Measurements from ENCODE around the gene TMEM100. TPM values are rescaled to one million over a fixed set of nuclear protein-coding genes. Genes with fewer than 3 reads are reported as not detected.

Gene TMEM100
- total RNA-seq (10 to 100 TPM in 3 of 4 donors, 1 to 10 TPM in 1; 9.0 to 25.0 (median 15.3) TPM), polyA plus RNA-seq (1 to 10 TPM; 2.5 to 7.1 (median 5.4) TPM)

GRCh38 chr17:55722742-55723487 lies at the start of gene TMEM100:
Gene TMEM100, minus strand, starts transcription at chr17:55722864. Its CDS starts 1,794 bp downstream, at chr17:55721070.
- Histone ChIP-seq H3K27me3 (no peaks in the 10 kb centered on the region), H3K4me1 (peaks cover 0 to 65% (median 54%) of the 10 kb centered on the region in 4 donors), H3K9me3 (no peaks in the 10 kb centered on the region), H3K4me3 (peak within 1 kb of the TSS; percentile 35 to 47 (median 44)), H3K27ac (peak within 1 kb of the TSS; percentile 68 to 85 (median 81)), H3K36me3 (no peaks in the 10 kb centered on the region)
- intact Hi-C loops (cut with DNase I), result loop anchor here (5.0 to 10.0 kb wide), 5 partner anchors 44 to 368 kb away; no protein-coding TSS in a partner anchor
- peak; percentile 87 for DNase-seq
- WGBS, 2 donors, result 28 to 31% methylated on average over 12 of the region's 12 CpGs
- peak; percentile 34 to 72 (median 68) for TF ChIP-seq POLR2AphosphoS5 (IDR thresholded peaks at IDR 0.05)
- no peak for TF ChIP-seq CTCF (IDR thresholded peaks at IDR 0.05)

- Histone ChIP-seq H3K4me3 (no peak overlapping the region), H3K36me3 (peaks cover 17 to 89% (median 49%) of the 10 kb centered on the region in 4 donors), H3K4me1 (peaks cover 0 to 21% (median 19%) of the 10 kb centered on the region in 4 donors), H3K27me3 (no peaks in the 10 kb centered on the region), H3K27ac (no peak overlapping the region), H3K9me3 (no peaks in the 10 kb centered on the region)
- TF ChIP-seq POLR2AphosphoS5 (IDR thresholded peaks at IDR 0.05) (no peak), POLR2A (IDR thresholded peaks at IDR 0.05) (no peak), EP300 (IDR thresholded peaks at IDR 0.05) (no peak), CTCF (IDR thresholded peaks at IDR 0.05) (no peak)
- DNase-seq, result no peak
- 95 to 97% methylated on average over 7 of the region's 7 CpGs for WGBS, 2 donors
- intact Hi-C loops (cut with DNase I), result loop anchor here (5.0 kb wide), 1 partner anchor 40 kb away; no protein-coding TSS in a partner anchor
Observed at GRCh38 chr17:55772086-55772485, 49.4 kb upstream of the TMEM100 start.

- H3K9me3 ChIP-seq, result no peaks in the 10 kb centered on the region
- peak overlapping the region in 3 of 4 donors; percentile 36 to 63 (median 48) for H3K27ac ChIP-seq
- no peaks in the 10 kb centered on the region for H3K27me3 ChIP-seq
- intact Hi-C loops (cut with DNase I), result loop anchor here (1.0 to 5.0 kb wide), 2 partner anchors 38 to 244 kb away; no protein-coding TSS in a partner anchor
- TF ChIP-seq POLR2AphosphoS5 (IDR thresholded peaks at IDR 0.05) (no peak), CTCF (IDR thresholded peaks at IDR 0.05) (peak; percentile 31 to 62 (median 57))
- 44 to 60% methylated on average over 4 of the region's 4 CpGs for WGBS, 2 donors
- no peak for DNase-seq
- H3K4me1 ChIP-seq, result peaks cover 0 to 21% (median 19%) of the 10 kb centered on the region in 4 donors
- H3K4me3 ChIP-seq, result no peak overlapping the region
- H3K36me3 ChIP-seq, result peaks cover 7 to 71% (median 36%) of the 10 kb centered on the region in 4 donors
Observed at GRCh38 chr17:55770196-55770870, 47.7 kb upstream of the TMEM100 start.

GRCh38 chr17:55769625-55770000 lies 46.9 kb upstream of the TMEM100 start:
- peaks cover 0 to 22% (median 21%) of the 10 kb centered on the region in 4 donors for H3K4me1 ChIP-seq
- no peaks in the 10 kb centered on the region for H3K27me3 ChIP-seq
- no peak for TF ChIP-seq EP300 (IDR thresholded peaks at IDR 0.05)
- TF ChIP-seq POLR2AphosphoS5 (IDR thresholded peaks at IDR 0.05), result peak in 1 of 4 donors; percentile 24
- H3K27ac ChIP-seq, result peak overlapping the region; percentile 25 to 63 (median 42)
- 75 to 80% methylated on average over 6 of the region's 6 CpGs for WGBS, 2 donors
- peak; percentile 73 for DNase-seq
- H3K9me3 ChIP-seq, result no peaks in the 10 kb centered on the region
- no peak overlapping the region for H3K4me3 ChIP-seq
- intact Hi-C loops (cut with DNase I), result loop anchor here (5.0 kb wide), 2 partner anchors 47 to 117 kb away; partner anchors contain the start of gene TMEM100
- peaks cover 7 to 64% (median 29%) of the 10 kb centered on the region in 4 donors for H3K36me3 ChIP-seq

Data from sigmoid colon (tissue), 7 donors.